ENCODE measurements around the gene ANTXR2.

ANTXR2 gene

GRCh38 chr4:79869597-79870237, 203.3 kb downstream of the ANTXR2 start:
- no peak for DNase-seq (ENCODE audit: low read depth in 2 of 2)

DNA sequence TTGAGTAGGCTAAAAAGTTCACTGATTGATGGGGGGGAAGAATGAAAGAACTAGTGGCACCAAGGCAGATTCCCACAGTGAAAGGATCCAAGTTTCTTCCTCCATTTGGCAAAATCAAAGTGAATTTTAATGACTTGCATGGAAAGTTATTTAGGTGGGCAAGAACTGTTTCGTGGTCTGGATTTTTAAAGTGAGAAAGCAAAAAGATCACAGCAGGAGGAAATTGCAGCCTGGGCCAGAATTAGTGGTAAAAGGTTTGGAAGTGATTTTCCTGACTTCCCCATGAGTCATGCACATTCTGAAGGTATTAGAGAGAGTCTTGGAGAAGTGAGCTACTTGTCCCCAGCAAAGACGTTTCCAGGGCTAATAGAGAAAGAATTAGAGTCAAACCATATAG, 207.8 kb downstream of the ANTXR2 start:
- DNase-seq (ENCODE audit: low read depth in 2 of 2): peak; percentile 65 to 66

DNA sequence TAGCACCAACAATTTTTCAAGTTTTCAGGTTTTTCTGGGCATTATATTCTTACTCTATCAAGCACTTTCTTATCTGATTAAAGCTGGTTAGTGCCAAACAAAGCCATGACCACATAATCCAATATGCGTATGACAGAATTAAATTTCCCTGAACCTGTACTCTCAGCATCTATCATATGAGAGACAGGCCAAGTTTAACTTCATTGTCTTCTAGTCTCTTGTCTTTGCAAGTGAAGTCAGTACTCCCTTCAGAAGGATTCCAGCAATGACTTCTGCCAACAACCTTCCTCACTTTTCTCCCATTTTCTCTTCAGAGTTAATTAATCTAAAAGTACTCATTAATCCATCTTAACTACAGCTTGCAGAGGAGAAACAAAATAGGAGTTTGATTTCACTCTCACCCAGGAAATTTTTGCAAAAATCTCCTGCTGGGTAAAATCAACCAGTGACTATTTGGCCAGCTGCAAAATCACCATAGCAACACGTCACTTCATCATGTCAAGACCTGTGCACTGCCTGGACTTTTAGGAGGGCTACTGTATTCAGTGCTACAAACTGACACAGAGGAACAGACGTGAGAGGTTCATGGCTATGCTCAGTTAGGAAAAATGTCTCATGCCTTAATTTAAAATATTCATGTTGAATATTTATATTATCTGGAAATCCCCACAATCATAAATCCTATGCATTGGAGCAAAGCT, 208.4 kb downstream of the ANTXR2 start:
- DNase-seq (ENCODE audit: low read depth in 2 of 2): no peak

GRCh38 chr4:79863333-79863732, 209.7 kb downstream of the ANTXR2 start:
- DNase-seq (ENCODE audit: low read depth in 2 of 2): no peak

DNA sequence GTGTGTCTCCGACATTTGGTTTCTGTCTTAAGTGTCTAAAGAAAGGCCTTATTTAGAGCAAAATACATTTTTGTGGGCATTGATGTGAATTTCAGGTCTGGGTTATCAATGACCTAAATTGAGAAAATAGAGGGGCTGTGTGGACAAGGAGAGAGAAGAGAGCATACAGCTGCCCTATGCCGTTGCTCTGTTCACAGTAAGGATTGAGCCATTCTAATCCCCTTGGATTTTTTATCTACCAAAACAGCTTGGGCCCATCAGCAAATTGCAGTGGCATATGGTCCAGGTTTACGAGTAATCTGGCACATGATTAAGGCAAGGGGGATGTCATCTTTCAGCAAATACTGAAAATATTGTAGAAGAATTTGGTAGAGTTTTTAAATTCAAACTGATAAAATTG, 210.2 kb downstream of the ANTXR2 start:
- DNase-seq (ENCODE audit: low read depth in 2 of 2): no peak

DNA sequence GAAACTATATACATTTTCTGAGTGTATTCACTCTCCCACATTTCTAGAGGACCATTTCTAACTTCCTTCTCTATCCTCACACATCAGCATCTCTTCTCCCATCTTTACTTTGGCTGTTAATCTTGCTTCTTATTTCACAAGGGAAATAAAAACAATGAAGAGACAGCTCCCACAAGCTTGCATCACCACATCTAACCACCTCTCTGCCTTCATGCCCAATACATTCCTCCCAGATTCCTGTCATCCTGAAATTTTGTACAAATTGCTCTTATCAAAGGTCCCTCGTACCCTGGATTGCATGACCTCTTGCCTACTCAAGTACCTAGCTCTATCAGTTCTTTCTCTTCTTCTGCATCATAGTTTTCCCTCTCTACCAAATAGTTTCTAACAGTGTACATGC, 215.2 kb downstream of the ANTXR2 start:
- DNase-seq (ENCODE audit: low read depth in 2 of 2): no peak

DNA sequence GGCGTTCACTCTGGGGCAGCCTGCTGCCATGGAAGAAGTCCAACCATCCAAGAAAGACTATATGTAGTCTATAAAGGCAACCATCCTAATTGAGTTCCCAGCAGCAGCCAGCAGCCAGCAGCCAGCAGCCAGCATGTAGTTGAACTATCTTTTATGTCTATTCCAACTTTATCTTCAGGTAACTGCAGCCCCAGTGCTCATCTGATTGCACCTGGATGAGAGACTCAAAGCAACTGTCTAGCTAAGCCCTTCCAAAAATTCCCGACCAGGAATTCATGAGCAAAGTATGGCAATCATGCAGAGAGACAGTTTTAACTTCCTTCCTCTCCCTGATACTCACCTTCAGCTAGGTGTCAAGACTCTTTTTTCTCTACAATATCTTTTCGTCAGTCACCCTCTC, 216.8 kb downstream of the ANTXR2 start:
- DNase-seq (ENCODE audit: low read depth in 2 of 2): no peak

DNA sequence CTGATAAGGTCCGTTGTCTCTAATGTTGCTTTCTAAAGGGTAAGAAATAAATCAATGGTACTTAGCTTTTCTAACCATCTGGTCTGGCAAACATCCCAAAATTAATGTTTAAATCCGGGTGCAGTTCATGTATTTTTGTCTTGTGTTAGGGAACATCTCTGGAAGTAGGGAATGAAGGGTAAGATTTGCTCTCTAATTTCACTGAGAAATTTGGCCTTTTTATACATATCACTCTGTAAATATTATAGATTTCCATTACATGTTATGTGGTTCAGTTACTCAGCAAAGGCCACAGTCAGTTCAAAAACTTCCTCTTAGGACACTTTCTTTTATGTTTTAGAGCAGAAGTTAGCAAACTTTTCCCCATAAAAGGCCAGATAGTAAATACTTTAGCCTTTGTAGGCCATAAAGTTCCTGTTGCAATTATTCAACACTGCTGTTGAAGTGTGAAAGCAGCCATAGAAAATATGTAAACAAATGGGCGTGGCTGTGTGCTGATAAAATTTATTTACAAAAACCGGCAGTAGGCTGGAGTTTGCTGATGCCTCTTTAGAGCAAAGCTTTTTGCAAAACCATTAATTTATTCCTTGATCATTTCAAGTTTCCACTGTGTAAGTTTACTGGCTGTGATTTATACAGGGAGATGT, 218.1 kb downstream of the ANTXR2 start:
- no peak for DNase-seq (ENCODE audit: low read depth in 2 of 2)

DNA sequence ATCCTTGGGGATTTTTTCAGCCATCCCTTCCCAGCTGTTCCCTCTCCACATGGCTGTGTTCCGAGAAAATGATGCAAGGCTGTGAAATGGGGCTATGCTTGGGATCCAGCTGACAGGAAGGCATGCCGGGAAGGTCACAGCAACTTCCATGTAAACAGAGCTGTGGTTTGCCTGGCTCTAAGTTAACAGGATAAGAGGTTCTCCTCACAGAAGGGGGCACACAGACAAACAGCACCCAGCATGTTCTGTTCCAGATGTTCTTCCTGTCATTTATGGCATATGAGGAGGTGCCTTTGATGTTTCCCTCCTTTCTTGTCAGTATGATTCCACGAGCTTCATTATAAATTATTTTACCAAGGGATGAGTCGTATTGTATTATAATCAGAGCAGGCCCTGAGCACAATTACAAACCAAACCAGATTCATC, 220.7 kb downstream of the ANTXR2 start:
- peak; percentile 79 to 81 for DNase-seq (ENCODE audit: low read depth in 2 of 2)

DNA sequence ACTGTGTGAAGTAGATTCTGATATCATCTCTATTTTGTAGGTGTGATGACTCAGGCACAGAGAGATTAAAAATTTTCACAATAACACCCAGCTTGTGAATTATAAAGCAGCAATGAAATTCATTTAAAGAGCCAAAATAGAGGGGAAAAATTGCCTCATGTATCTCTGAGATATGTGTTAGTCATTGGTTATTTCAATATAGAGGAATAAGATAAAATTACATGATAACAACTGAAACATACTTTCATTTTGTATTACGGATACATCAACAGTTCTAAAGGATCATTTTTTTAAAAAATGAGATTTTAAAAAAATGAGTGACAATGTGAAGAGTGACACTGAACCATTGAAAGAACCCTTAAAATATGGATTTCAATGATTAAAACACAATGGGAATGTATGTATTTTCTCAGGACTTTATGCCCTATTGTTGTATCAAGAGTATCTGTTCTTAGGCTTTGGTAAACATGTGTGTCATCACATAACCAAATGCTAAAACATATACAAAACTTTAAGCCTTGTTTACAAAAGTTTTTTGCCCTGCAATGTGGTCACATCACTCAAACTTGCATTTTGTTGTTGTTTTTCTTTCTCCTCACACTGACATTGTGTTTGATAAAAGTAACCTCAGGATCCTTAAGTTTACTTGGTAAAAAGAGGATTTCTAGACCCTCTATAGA, 221.3 kb downstream of the ANTXR2 start:
- no peak for DNase-seq (ENCODE audit: low read depth in 2 of 2)

All from fibroblast of skin of left biceps (primary cell).